Stimulated activated naive CD4-positive, alpha-beta T cell (primary cell): Measurements from ENCODE around the gene GPRIN2.
"Not testable (repeated sequence)": the region's sequence is repeated elsewhere in the genome, so short reads cannot be mapped to it uniquely, and the experiment has no call there.

Source experiments
- DNase-seq, 6 experiments: peaks; one replicate each; lab custom pipeline; 2025; lab: John Stamatoyannopoulos, UW

The GPRIN2 gene

GRCh38 chr10:46556515-46557318 is at the start of gene GPRIN2:
TSS of gene GPRIN2 (minus strand) at chr10:46556658. CDS start at chr10:46550736, 5,922 bp downstream.
- DNase-seq, result no peak

- DNase-seq, result not testable (repeated sequence)
Measured at GRCh38 chr10:46600516-46600915, 44.1 kb upstream of the GPRIN2 start.

- DNase-seq, result not testable (repeated sequence)
Measured at GRCh38 chr10:46597616-46598246, 41.3 kb upstream of the GPRIN2 start.

GRCh38 chr10:46596570-46596969 is 40.1 kb upstream of the GPRIN2 start:
- DNase-seq, result not testable (repeated sequence)

- not testable (repeated sequence) for DNase-seq
Measured at GRCh38 chr10:46594453-46595063, 38.1 kb upstream of the GPRIN2 start.

GRCh38 chr10:46593307-46593706 is 36.8 kb upstream of the GPRIN2 start:
- not testable (repeated sequence) for DNase-seq

GRCh38 chr10:46591053-46591452 is 34.6 kb upstream of the GPRIN2 start:
- not testable (repeated sequence) for DNase-seq

GRCh38 chr10:46589589-46589988 is 33.1 kb upstream of the GPRIN2 start:
- not testable (repeated sequence) for DNase-seq

GRCh38 chr10:46588221-46588620 is 31.8 kb upstream of the GPRIN2 start:
- DNase-seq, result not testable (repeated sequence)

- not testable (repeated sequence) for DNase-seq
Measured at GRCh38 chr10:46587546-46587945, 31.1 kb upstream of the GPRIN2 start.

GRCh38 chr10:46585246-46585645 is 28.8 kb upstream of the GPRIN2 start:
- DNase-seq, result not testable (repeated sequence)

- not testable (repeated sequence) for DNase-seq
Measured at GRCh38 chr10:46584196-46584595, 27.7 kb upstream of the GPRIN2 start.

GRCh38 chr10:46582568-46582967 is 26.1 kb upstream of the GPRIN2 start:
- not testable (repeated sequence) for DNase-seq

GRCh38 chr10:46581997-46582396 is 25.5 kb upstream of the GPRIN2 start:
- not testable (repeated sequence) for DNase-seq

GRCh38 chr10:46579378-46579777 is 22.9 kb upstream of the GPRIN2 start:
- DNase-seq, result not testable (repeated sequence)

- DNase-seq, result not testable (repeated sequence)
Measured at GRCh38 chr10:46578474-46579178, 22.2 kb upstream of the GPRIN2 start, which contains the start of gene SYT15. TSS of gene SYT15 (plus strand) at chr10:46579128. CDS start at chr10:46579169, 41 bp downstream.

- DNase-seq, result not testable (repeated sequence)
Measured at GRCh38 chr10:46577624-46578473, 21.4 kb upstream of the GPRIN2 start.

- not testable (repeated sequence) for DNase-seq
Measured at GRCh38 chr10:46573884-46574283, 17.4 kb upstream of the GPRIN2 start.

- not testable (repeated sequence) for DNase-seq
Measured at GRCh38 chr10:46573314-46573713, 16.9 kb upstream of the GPRIN2 start.

GRCh38 chr10:46572765-46573164 is 16.3 kb upstream of the GPRIN2 start:
- not testable (repeated sequence) for DNase-seq

- not testable (repeated sequence) for DNase-seq
Measured at GRCh38 chr10:46570655-46571054, 14.2 kb upstream of the GPRIN2 start.
